ENCODE measurements around the gene PA2G4. TPM values are rescaled to one million over a fixed set of nuclear protein-coding genes. Genes with fewer than 3 reads are reported as not detected.

The PA2G4 gene
- polyA plus RNA-seq, 4 donors = 63.7 to 156 (median 93.2) TPM

DNA sequence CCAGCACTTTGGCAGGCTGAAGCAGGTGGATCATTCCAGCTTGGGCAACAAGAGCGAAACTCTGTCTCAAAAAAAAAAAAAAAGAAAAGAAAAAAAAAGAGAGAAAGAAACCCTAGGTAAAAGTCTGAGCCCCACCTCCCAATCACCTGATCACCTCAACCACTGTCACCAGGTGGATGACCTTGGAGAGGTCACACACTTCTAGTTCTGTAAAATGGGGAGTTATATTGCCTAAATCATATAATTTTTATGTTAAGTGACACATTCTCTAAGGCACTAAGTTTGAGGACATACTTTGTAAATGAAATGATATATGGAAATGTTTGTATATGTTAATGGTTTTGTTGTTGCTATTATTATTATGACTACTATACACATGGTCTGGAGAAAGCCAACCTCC lies 25.9 kb upstream of the PA2G4 start:
- H3K9me3 ChIP-seq (ENCODE audit: control insufficient read depth in 2 of 2, insufficient read depth in 1 of 2, low read depth in 1 of 2, low read length in 1 of 2) = no peaks in the 10 kb centered on the region
- peak overlapping the region in 1 of 3 donors; percentile 100 for H3K27ac ChIP-seq (ENCODE audit: low read depth in 1 of 3, low read length in 2 of 3)
- H3K4me3 ChIP-seq (ENCODE audit: low read depth in 1 of 3, low read length in 3 of 3) = peak overlapping the region in 1 of 3 donors; percentile 92
- peaks cover 0 to 18% (median 0%) of the 10 kb centered on the region in 3 donors for H3K36me3 ChIP-seq (ENCODE audit: control insufficient read depth in 3 of 3, insufficient read depth in 2 of 3, low read depth in 1 of 3, low read length in 3 of 3)
- H3K27me3 ChIP-seq (ENCODE audit: control insufficient read depth in 3 of 3, insufficient read depth in 3 of 3, low read length in 3 of 3) = peaks cover 0 to 6% (median 0%) of the 10 kb centered on the region in 3 donors
- peaks cover 0 to 23% (median 2%) of the 10 kb centered on the region in 3 donors for H3K4me1 ChIP-seq (ENCODE audit: control insufficient read depth in 3 of 3, insufficient read depth in 2 of 3, low read depth in 1 of 3, low read length in 2 of 3)
- FAIRE-seq (no peak), DNase-seq (no peak)
- 100% methylated on average over 1 of the region's 1 CpG for WGBS, 3 donors

GRCh38 chr12:56078931-56079722 lies 25.2 kb upstream of the PA2G4 start:
- Histone ChIP-seq H3K4me1 (ENCODE audit: control insufficient read depth in 3 of 3, insufficient read depth in 2 of 3, low read depth in 1 of 3, low read length in 2 of 3) (peaks cover 0 to 30% (median 2%) of the 10 kb centered on the region in 3 donors), H3K9me3 (ENCODE audit: control insufficient read depth in 2 of 2, insufficient read depth in 1 of 2, low read depth in 1 of 2, low read length in 1 of 2) (no peaks in the 10 kb centered on the region), H3K36me3 (ENCODE audit: control insufficient read depth in 3 of 3, insufficient read depth in 2 of 3, low read depth in 1 of 3, low read length in 3 of 3) (peaks cover 0 to 25% (median 0%) of the 10 kb centered on the region in 3 donors), H3K27me3 (ENCODE audit: control insufficient read depth in 3 of 3, insufficient read depth in 3 of 3, low read length in 3 of 3) (peaks cover 0 to 6% (median 0%) of the 10 kb centered on the region in 3 donors), H3K4me3 (ENCODE audit: low read depth in 1 of 3, low read length in 3 of 3) (peak overlapping the region; percentile 73 to 92 (median 74)), H3K27ac (ENCODE audit: low read depth in 1 of 3, low read length in 2 of 3) (peak overlapping the region; percentile 95 to 100 (median 98))
- peak; percentile 88 to 94 for DNase-seq
- no peak for FAIRE-seq
- 2 to 6% (median 3%) methylated on average over 45 to 50 of the region's 50 CpGs for WGBS, 3 donors

DNA sequence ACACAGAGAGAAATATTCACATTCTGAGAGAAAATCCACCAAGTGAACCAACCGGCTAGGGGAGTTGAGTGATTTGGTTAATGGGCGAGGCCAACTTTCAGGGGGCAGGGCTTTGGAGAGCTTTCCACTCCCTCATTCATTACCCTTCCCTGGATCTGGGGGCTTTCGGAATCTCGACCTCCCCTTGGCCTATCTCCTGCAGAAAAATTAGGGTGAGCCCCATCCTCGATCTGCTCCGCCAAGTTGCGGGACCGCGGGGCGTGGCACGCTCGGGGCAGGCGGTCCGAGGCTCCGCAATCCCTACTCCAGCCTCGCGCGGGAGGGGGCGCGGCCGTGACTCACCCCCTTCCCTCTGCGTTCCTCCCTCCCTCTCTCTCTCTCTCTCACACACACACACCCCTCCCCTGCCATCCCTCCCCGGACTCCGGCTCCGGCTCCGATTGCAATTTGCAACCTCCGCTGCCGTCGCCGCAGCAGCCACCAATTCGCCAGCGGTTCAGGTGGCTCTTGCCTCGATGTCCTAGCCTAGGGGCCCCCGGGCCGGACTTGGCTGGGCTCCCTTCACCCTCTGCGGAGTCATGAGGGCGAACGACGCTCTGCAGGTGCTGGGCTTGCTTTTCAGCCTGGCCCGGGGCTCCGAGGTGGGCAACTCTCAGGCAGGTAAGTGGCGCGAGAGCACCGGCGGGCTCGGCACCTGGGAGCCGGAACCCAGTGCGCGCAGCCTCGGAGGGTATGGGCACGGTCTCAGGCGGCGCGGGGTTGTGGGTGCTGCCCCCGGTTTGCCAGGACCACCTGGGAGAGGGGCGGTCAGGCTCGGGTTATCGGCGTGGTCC lies 24.4 kb upstream of the PA2G4 start, which contains the start of gene ERBB3:
TSS of gene ERBB3 (plus strand) at position 443 of the 833 bp plus-strand sequence. CDS start at position 579, 136 bp downstream.
- Histone ChIP-seq H3K36me3 (ENCODE audit: control insufficient read depth in 3 of 3, insufficient read depth in 2 of 3, low read depth in 1 of 3, low read length in 3 of 3) (peaks cover 0 to 34% (median 0%) of the 10 kb centered on the region in 3 donors), H3K4me1 (ENCODE audit: control insufficient read depth in 3 of 3, insufficient read depth in 2 of 3, low read depth in 1 of 3, low read length in 2 of 3) (peaks cover 0 to 36% (median 2%) of the 10 kb centered on the region in 3 donors), H3K4me3 (ENCODE audit: low read depth in 1 of 3, low read length in 3 of 3) (peak within 1 kb of the TSS; percentile 73 to 92 (median 74)), H3K27me3 (ENCODE audit: control insufficient read depth in 3 of 3, insufficient read depth in 3 of 3, low read length in 3 of 3) (peaks cover 0 to 6% (median 0%) of the 10 kb centered on the region in 3 donors), H3K9me3 (ENCODE audit: control insufficient read depth in 2 of 2, insufficient read depth in 1 of 2, low read depth in 1 of 2, low read length in 1 of 2) (no peaks in the 10 kb centered on the region), H3K27ac (ENCODE audit: low read depth in 1 of 3, low read length in 2 of 3) (peak within 1 kb of the TSS; percentile 95 to 100 (median 98))
- WGBS, 3 donors = 0 to 1% (median 0%) methylated on average over 50 to 59 of the region's 59 CpGs
- peak; percentile 92 to 94 for DNase-seq
- FAIRE-seq = no peak

GRCh38 chr12:56080556-56081138 lies 23.7 kb upstream of the PA2G4 start:
- Histone ChIP-seq H3K9me3 (ENCODE audit: control insufficient read depth in 2 of 2, insufficient read depth in 1 of 2, low read depth in 1 of 2, low read length in 1 of 2) (no peaks in the 10 kb centered on the region), H3K36me3 (ENCODE audit: control insufficient read depth in 3 of 3, insufficient read depth in 2 of 3, low read depth in 1 of 3, low read length in 3 of 3) (peaks cover 0 to 40% (median 0%) of the 10 kb centered on the region in 3 donors), H3K27ac (ENCODE audit: low read depth in 1 of 3, low read length in 2 of 3) (peak overlapping the region; percentile 95 to 100 (median 98)), H3K27me3 (ENCODE audit: control insufficient read depth in 3 of 3, insufficient read depth in 3 of 3, low read length in 3 of 3) (peaks cover 0 to 6% (median 0%) of the 10 kb centered on the region in 3 donors), H3K4me3 (ENCODE audit: low read depth in 1 of 3, low read length in 3 of 3) (peak overlapping the region; percentile 73 to 92 (median 74)), H3K4me1 (ENCODE audit: control insufficient read depth in 3 of 3, insufficient read depth in 2 of 3, low read depth in 1 of 3, low read length in 2 of 3) (peaks cover 0 to 41% (median 2%) of the 10 kb centered on the region in 3 donors)
- DNase-seq = peak; percentile 94 to 95
- no peak for FAIRE-seq
- 6 to 21% (median 15%) methylated on average over 20 of the region's 20 CpGs for WGBS, 3 donors

DNA sequence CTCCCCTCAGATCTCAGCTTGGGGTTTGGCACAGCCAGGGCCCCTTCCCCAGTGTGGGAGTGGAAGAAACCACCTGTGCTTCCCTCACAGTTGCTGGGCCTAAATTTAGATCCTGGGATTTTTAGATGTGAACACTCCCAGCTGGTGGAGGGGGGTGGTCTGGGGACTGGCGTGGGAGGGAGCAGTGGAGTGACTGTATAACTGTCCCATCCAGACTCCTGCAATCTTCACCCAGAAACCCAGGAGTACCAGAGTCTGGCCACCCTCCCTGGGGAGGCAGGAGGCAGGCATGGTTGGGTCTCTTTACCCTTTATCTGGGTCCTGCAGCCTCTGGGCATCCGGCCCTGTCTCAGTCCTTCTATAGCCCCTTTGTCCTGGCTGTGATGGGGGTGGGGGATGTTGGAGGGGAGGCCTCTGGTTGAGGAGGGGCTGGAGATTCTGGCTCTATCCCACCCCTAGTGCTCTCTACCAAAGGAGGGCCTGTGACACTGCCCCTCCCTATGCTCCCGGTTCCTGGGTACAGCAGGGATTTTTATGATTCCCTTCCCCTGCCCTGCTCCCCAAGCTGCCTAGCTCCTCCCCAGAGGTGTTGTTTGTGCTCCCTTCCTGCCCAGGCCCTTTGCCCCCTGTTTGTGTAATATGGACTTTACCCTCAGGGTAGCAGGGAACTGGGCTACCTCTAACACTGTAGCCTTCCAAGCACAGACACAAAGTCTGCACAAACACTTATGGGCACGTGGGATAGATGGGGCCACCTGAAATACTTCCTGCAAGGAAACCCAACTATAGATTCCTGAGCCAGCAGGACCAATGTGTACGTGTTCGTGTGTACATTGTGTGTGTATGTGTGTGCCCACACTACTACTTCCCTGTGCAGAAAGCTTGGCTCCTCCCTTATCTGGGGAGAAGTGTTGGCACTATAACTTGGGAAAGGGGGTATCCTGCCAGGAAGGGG lies 22.7 kb upstream of the PA2G4 start:
- H3K27ac ChIP-seq (ENCODE audit: low read depth in 1 of 3, low read length in 2 of 3) = peak overlapping the region; percentile 95 to 100 (median 98)
- H3K27me3 ChIP-seq (ENCODE audit: control insufficient read depth in 3 of 3, insufficient read depth in 3 of 3, low read length in 3 of 3) = peaks cover 0 to 6% (median 0%) of the 10 kb centered on the region in 3 donors
- whole genome bisulfite sequencing, 3 donors = 11 to 43% (median 37%) methylated on average over 5 to 6 of the region's 6 CpGs
- DNase-seq (peak; percentile 97 to 99), FAIRE-seq (no peak)
- H3K4me1 ChIP-seq (ENCODE audit: control insufficient read depth in 3 of 3, insufficient read depth in 2 of 3, low read depth in 1 of 3, low read length in 2 of 3) = peaks cover 0 to 41% (median 2%) of the 10 kb centered on the region in 3 donors
- no peaks in the 10 kb centered on the region for H3K9me3 ChIP-seq (ENCODE audit: control insufficient read depth in 2 of 2, insufficient read depth in 1 of 2, low read depth in 1 of 2, low read length in 1 of 2)
- peaks cover 0 to 49% (median 7%) of the 10 kb centered on the region in 3 donors for H3K36me3 ChIP-seq (ENCODE audit: control insufficient read depth in 3 of 3, insufficient read depth in 2 of 3, low read depth in 1 of 3, low read length in 3 of 3)
- H3K4me3 ChIP-seq (ENCODE audit: low read depth in 1 of 3, low read length in 3 of 3) = peak overlapping the region; percentile 40 to 92 (median 73)

DNA sequence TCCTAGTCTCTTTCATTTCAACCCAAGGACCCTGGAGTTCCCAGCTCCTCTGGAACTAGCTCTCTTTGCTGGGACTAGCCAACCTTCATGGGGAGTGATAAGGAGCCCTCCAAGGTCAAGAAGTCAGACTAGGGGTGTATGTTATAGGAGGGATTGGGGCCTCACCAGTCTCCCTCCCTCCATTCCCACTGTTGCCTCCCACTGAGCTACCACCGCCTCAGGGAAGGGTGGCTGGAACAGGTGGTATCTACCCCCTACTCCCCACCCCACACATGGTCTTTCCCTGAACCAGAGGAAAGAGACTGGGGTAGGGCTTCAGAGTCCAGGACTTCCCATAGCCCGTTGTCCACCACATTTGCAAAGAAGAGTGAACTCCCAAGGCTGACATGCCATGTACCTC lies 22.0 kb upstream of the PA2G4 start:
- WGBS, 3 donors = 15 to 50% (median 34%) methylated on average over 2 of the region's 2 CpGs
- peak overlapping the region; percentile 77 to 100 (median 98) for H3K27ac ChIP-seq (ENCODE audit: low read depth in 1 of 3, low read length in 2 of 3)
- no peak for FAIRE-seq
- peaks cover 0 to 56% (median 9%) of the 10 kb centered on the region in 3 donors for H3K36me3 ChIP-seq (ENCODE audit: control insufficient read depth in 3 of 3, insufficient read depth in 2 of 3, low read depth in 1 of 3, low read length in 3 of 3)
- H3K27me3 ChIP-seq (ENCODE audit: control insufficient read depth in 3 of 3, insufficient read depth in 3 of 3, low read length in 3 of 3) = peaks cover 0 to 6% (median 0%) of the 10 kb centered on the region in 3 donors
- H3K9me3 ChIP-seq (ENCODE audit: control insufficient read depth in 2 of 2, insufficient read depth in 1 of 2, low read depth in 1 of 2, low read length in 1 of 2) = no peaks in the 10 kb centered on the region
- no peak for DNase-seq
- peak overlapping the region in 2 of 3 donors; percentile 42 for H3K4me3 ChIP-seq (ENCODE audit: low read depth in 1 of 3, low read length in 3 of 3)
- peaks cover 0 to 41% (median 2%) of the 10 kb centered on the region in 3 donors for H3K4me1 ChIP-seq (ENCODE audit: control insufficient read depth in 3 of 3, insufficient read depth in 2 of 3, low read depth in 1 of 3, low read length in 2 of 3)

GRCh38 chr12:56082967-56083366 lies 21.4 kb upstream of the PA2G4 start:
- peak overlapping the region in 2 of 3 donors; percentile 42 for H3K4me3 ChIP-seq (ENCODE audit: low read depth in 1 of 3, low read length in 3 of 3)
- 21 to 45% (median 36%) methylated on average over 2 to 3 of the region's 3 CpGs for WGBS, 3 donors
- FAIRE-seq (no peak), DNase-seq (peak in 1 of 2 donors; percentile 28)
- peaks cover 0 to 6% (median 0%) of the 10 kb centered on the region in 3 donors for H3K27me3 ChIP-seq (ENCODE audit: control insufficient read depth in 3 of 3, insufficient read depth in 3 of 3, low read length in 3 of 3)
- no peaks in the 10 kb centered on the region for H3K9me3 ChIP-seq (ENCODE audit: control insufficient read depth in 2 of 2, insufficient read depth in 1 of 2, low read depth in 1 of 2, low read length in 1 of 2)
- H3K4me1 ChIP-seq (ENCODE audit: control insufficient read depth in 3 of 3, insufficient read depth in 2 of 3, low read depth in 1 of 3, low read length in 2 of 3) = peaks cover 0 to 41% (median 2%) of the 10 kb centered on the region in 3 donors
- H3K27ac ChIP-seq (ENCODE audit: low read depth in 1 of 3, low read length in 2 of 3) = peak overlapping the region; percentile 77 to 100 (median 98)
- H3K36me3 ChIP-seq (ENCODE audit: control insufficient read depth in 3 of 3, insufficient read depth in 2 of 3, low read depth in 1 of 3, low read length in 3 of 3) = peaks cover 0 to 62% (median 10%) of the 10 kb centered on the region in 3 donors
